ENCODE measurements around the gene ANGEL1.

The ANGEL1 gene

GRCh38 chr14:76759589-76759988 lies 53.1 kb downstream of the ANGEL1 start:
- no peak for TF ChIP-seq REST (IDR thresholded peaks at IDR 0.05; ENCODE audit: insufficient replicate concordance, low read depth)
- TF ChIP-seq CTCF (IDR thresholded peaks at IDR 0.05; ENCODE audit: insufficient read depth, low read length), result no peak
- no peak for TF ChIP-seq SPI1 (IDR thresholded peaks at IDR 0.05; ENCODE audit: borderline replicate concordance, low read depth)
- TF ChIP-seq POLR2AphosphoS5 (IDR thresholded peaks at IDR 0.05; ENCODE audit: low read depth), result no peak
- TF ChIP-seq GABPA (IDR thresholded peaks at IDR 0.05; ENCODE audit: low read depth), result no peak
- DNase-seq (ENCODE audit: low read depth in 1 of 2, low spot score in 1 of 2), result no peak
- H3K27ac ChIP-seq (replicated peaks), result no peak overlapping the region

GRCh38 chr14:76756371-76756750 lies 56.3 kb downstream of the ANGEL1 start:
- no peak overlapping the region for H3K27ac ChIP-seq (replicated peaks)
- H3K27me3 ChIP-seq (ENCODE audit: insufficient read depth, poor library complexity, severe bottlenecking), result no peaks in the 10 kb centered on the region
- no peak for DNase-seq (ENCODE audit: low read depth in 1 of 2, low spot score in 1 of 2)
- H3K4me3 ChIP-seq (replicated peaks; ENCODE audit: insufficient read depth, low read length), result no peak overlapping the region
- TF ChIP-seq GABPA (IDR thresholded peaks at IDR 0.05; ENCODE audit: low read depth), result no peak
- TF ChIP-seq SPI1 (IDR thresholded peaks at IDR 0.05; ENCODE audit: borderline replicate concordance, low read depth), result no peak
- no peak for TF ChIP-seq REST (IDR thresholded peaks at IDR 0.05; ENCODE audit: insufficient replicate concordance, low read depth)
- TF ChIP-seq CTCF (IDR thresholded peaks at IDR 0.05; ENCODE audit: insufficient read depth, low read length), result no peak
- no peak for TF ChIP-seq POLR2AphosphoS5 (IDR thresholded peaks at IDR 0.05; ENCODE audit: low read depth)

More at GRCh38 chr14:76759589-76759988, 53.1 kb downstream of the ANGEL1 start:
- Histone ChIP-seq H3K4me3 (replicated peaks; ENCODE audit: insufficient read depth, low read length) (no peak overlapping the region), H3K27me3 (ENCODE audit: insufficient read depth, poor library complexity, severe bottlenecking) (peaks cover 5% of the 10 kb centered on the region)

GRCh38 chr14:76755610-76756370 lies 56.9 kb downstream of the ANGEL1 start:
- H3K4me3 ChIP-seq (replicated peaks; ENCODE audit: insufficient read depth, low read length), result no peak overlapping the region
- no peak for TF ChIP-seq CTCF (IDR thresholded peaks at IDR 0.05; ENCODE audit: insufficient read depth, low read length)
- no peak for TF ChIP-seq POLR2AphosphoS5 (IDR thresholded peaks at IDR 0.05; ENCODE audit: low read depth)
- no peak for TF ChIP-seq SPI1 (IDR thresholded peaks at IDR 0.05; ENCODE audit: borderline replicate concordance, low read depth)
- TF ChIP-seq GABPA (IDR thresholded peaks at IDR 0.05; ENCODE audit: low read depth), result no peak
- TF ChIP-seq REST (IDR thresholded peaks at IDR 0.05; ENCODE audit: insufficient replicate concordance, low read depth), result no peak
- DNase-seq (ENCODE audit: low read depth in 1 of 2, low spot score in 1 of 2), result no peak
- no peaks in the 10 kb centered on the region for H3K27me3 ChIP-seq (ENCODE audit: insufficient read depth, poor library complexity, severe bottlenecking)
- no peak overlapping the region for H3K27ac ChIP-seq (replicated peaks)
